H7 (cell line): ENCODE measurements around the gene CHCHD4. TPM values are rescaled to one million over a fixed set of nuclear protein-coding genes. Genes with fewer than 3 reads are reported as not detected.

Experiments used
- DNase-seq: peaks from one replicate; pipeline ENCODE4 v3.0.0; 2012
- H3K27me3 ChIP-seq: 2 replicates; pipeline ENCODE4 v1.6.0; 2011; ENCODE audit warnings: mild to moderate bottlenecking, low read length; ENCODE audit not compliant: control insufficient read depth, insufficient read depth
- H3K36me3 ChIP-seq: replicated peaks from 2 replicates; pipeline ENCODE4 v1.5.1; 2011; ENCODE audit warnings: low read length; ENCODE audit not compliant: control insufficient read depth, insufficient read depth
- H3K4me3 ChIP-seq: 2 replicates; pipeline ENCODE4 v1.5.1; 2011; ENCODE audit warnings: low read depth, mild to moderate bottlenecking, control low read depth, low read length, moderate library complexity; ENCODE audit not compliant: insufficient read depth
- total RNA-seq: library from RNA; depleted of rRNA; stranded (reverse); fragments of >200 nt; shearing (Covaris generic); gene quantifications from 2 replicates; pipeline ENCODE4 v1.2.3, GENCODE V29; 2014; rRNA removed

The CHCHD4 gene
- 53.1 and 53.8 TPM in 2 replicates for total RNA-seq

DNA sequence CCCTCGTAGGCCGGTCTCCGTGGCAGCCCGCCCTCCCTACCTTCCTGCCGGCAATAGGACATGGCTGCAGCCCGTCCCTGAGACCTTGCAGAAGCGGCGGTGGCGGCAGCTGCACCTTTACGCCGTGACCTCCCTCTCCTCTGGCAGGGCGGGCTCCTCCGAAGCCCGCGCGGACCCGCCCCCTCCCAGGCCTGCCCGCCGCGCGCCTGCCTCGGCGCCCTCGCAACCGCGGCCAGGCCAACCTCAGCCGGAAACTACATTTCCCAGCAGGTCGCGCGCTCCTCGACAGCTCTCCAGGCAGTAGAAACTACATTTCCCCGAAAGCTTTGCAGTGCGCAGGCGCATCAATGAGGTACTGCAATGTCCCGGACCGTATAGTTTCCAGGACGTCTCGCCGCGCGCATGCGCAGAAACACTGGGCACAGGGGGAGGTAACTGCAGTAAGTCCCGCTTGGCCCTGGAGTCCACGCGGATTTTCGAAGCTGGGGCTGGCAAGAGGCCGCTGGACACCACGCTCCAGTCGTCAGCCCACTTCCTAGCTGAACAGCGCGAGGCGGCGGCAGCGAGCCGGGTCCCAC, at the start of gene CHCHD4, which contains the start of gene TMEM43:
TSS of gene CHCHD4 (minus strand) at position 256 of the 578 bp plus-strand sequence. CDS start at position 62, 194 bp downstream.
TSS of gene TMEM43 (plus strand) at position 438 of the 578 bp plus-strand sequence. CDS start 142 bp downstream, outside the sequence.
- DNase-seq, result peak; percentile 98
- Histone ChIP-seq H3K27me3 (no peaks in the 10 kb centered on the region), H3K36me3 (peaks cover 3% of the 10 kb centered on the region; the same call in 1 of the 2 replicates), H3K4me3 (peak within 1 kb of the TSS; percentile 98)

DNA sequence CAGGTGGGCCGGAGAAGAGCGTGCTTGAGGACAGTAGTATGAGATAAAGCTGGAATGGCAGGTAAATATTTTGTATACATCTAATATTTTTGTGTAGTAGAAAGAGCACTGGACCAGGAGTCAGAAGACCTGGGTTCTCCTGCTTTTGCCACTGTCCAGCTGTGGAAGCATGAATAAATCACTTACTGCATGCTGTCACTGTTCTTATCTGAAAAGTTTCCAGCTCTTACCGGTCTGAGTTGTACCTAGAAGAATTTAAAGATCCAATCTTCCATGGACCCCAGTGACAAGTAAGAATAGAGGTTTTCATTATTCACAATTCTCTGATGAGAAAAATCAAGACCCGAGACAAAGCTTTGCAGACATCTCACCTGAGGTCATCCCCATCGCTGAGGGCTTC, 47.8 kb upstream of the CHCHD4 start:
- peaks cover 24% of the 10 kb centered on the region for H3K36me3 ChIP-seq
- H3K27me3 ChIP-seq, result no peaks in the 10 kb centered on the region
- no peak for DNase-seq
- no peak overlapping the region for H3K4me3 ChIP-seq

- DNase-seq, result no peak
- no peaks in the 10 kb centered on the region for H3K27me3 ChIP-seq
- peaks cover 35% of the 10 kb centered on the region for H3K36me3 ChIP-seq
- H3K4me3 ChIP-seq, result no peak overlapping the region
Measured at GRCh38 chr3:14170531-14171159, 46.0 kb upstream of the CHCHD4 start.

GRCh38 chr3:14169871-14170270, 45.2 kb upstream of the CHCHD4 start:
- Histone ChIP-seq H3K36me3 (peaks cover 41% of the 10 kb centered on the region), H3K4me3 (no peak overlapping the region), H3K27me3 (no peaks in the 10 kb centered on the region)
- no peak for DNase-seq

DNA sequence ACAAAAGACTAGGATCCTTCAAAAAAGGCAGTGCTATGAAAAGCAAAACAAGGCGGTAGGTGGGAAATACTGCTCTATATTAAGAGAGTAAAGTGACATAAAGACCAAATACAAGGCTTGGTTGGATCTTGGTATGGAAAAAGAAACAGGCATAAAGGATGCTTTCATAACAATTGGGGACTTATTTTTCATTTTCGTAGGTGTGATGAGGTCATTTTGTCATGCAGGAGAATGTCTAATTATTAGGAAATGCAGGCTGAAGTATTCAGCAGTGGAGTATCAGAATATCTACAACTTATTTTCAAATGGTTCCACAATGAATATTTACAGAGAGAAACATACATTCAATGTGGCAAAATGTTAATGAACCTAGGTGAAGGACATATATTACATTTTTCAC, 44.8 kb upstream of the CHCHD4 start:
- Histone ChIP-seq H3K4me3 (no peak overlapping the region), H3K27me3 (no peaks in the 10 kb centered on the region), H3K36me3 (peaks cover 45% of the 10 kb centered on the region)
- no peak for DNase-seq

DNA sequence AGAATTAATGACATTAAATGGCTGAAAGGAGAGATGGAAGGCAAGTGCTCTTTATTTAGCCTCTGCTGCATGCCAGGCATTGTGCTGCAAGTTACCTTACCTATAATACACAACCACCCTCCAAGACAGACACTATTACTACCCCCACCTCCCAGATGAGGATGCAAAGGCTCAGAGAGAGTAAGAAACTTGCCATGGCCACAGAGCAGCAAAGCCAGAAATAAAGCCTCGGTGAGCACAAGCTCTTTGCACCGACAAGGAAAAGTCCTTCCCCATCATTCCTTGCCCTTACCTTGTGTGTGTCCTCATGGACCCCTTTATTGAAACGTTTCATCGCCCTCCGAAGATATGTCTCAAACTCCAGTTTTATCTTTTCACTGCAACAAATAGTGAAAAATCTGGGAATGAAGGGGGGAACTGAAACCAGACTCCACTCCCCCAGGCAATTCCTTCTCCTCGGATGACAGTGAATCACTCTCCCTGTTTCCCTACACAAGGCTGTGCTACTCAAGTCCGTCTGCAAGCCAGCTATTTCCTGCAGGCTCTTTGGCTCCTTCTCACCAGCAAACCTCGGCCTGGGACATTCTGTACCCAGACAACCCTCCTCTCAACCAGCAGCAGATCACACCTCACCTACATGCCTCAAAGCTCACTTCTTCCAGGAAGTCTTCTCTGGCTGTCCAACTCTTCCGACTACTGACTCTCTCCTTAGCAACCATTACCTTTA, 42.4 kb upstream of the CHCHD4 start:
- H3K27me3 ChIP-seq, result no peaks in the 10 kb centered on the region
- peaks cover 53% of the 10 kb centered on the region for H3K36me3 ChIP-seq
- no peak overlapping the region for H3K4me3 ChIP-seq
- DNase-seq, result no peak

DNA sequence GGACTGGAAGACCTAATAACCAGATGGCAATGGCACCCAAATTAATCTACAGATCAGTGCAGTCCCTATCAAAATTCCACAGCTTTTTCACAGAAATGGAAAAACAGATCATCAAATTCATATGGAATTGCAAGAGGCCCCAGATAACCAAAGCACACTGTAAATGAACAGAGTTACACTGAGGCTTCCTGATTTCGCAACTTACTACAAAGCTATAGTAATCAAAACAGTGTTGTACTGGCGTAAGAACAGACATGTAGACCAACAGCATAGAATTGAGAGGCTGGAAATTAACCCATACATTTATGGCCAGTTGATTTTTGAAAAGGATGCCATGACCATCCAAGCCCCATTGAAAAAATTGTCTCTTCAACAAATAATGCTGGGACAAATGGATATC, 37.5 kb upstream of the CHCHD4 start:
- peaks cover 48% of the 10 kb centered on the region for H3K36me3 ChIP-seq
- H3K4me3 ChIP-seq, result no peak overlapping the region
- H3K27me3 ChIP-seq, result no peaks in the 10 kb centered on the region
- DNase-seq, result no peak

DNA sequence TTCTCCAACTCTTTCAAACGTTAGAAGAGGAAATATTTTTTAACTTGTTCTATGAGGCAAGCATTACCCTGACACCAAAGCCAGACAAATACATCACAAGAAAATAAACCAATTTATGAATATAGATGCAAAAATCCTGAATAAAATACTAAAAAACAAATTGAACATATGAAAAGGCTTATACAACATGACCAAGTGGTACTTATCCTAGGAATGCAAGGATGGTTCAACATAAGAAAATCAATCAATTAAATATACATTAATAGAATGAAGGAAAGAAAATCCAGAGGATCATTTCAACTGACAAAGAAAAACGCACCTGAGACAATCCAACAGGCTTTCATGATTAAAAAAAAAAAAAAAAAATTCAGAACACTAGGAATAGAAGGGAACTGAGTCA, 36.6 kb upstream of the CHCHD4 start:
- Histone ChIP-seq H3K4me3 (no peak overlapping the region), H3K36me3 (peaks cover 44% of the 10 kb centered on the region), H3K27me3 (no peaks in the 10 kb centered on the region)
- no peak for DNase-seq

GRCh38 chr3:14159426-14159825, 34.8 kb upstream of the CHCHD4 start:
- Histone ChIP-seq H3K27me3 (no peaks in the 10 kb centered on the region), H3K36me3 (peaks cover 36% of the 10 kb centered on the region), H3K4me3 (no peak overlapping the region)
- no peak for DNase-seq

- Histone ChIP-seq H3K4me3 (no peak overlapping the region), H3K36me3 (peaks cover 31% of the 10 kb centered on the region)
- no peak for DNase-seq
Measured at GRCh38 chr3:14158370-14158769, 33.7 kb upstream of the CHCHD4 start.

GRCh38 chr3:14157951-14158350, 33.3 kb upstream of the CHCHD4 start:
- Histone ChIP-seq H3K27me3 (no peaks in the 10 kb centered on the region), H3K4me3 (no peak overlapping the region), H3K36me3 (peaks cover 30% of the 10 kb centered on the region)
- no peak for DNase-seq

More at GRCh38 chr3:14158370-14158769, 33.7 kb upstream of the CHCHD4 start:
- no peaks in the 10 kb centered on the region for H3K27me3 ChIP-seq

DNA sequence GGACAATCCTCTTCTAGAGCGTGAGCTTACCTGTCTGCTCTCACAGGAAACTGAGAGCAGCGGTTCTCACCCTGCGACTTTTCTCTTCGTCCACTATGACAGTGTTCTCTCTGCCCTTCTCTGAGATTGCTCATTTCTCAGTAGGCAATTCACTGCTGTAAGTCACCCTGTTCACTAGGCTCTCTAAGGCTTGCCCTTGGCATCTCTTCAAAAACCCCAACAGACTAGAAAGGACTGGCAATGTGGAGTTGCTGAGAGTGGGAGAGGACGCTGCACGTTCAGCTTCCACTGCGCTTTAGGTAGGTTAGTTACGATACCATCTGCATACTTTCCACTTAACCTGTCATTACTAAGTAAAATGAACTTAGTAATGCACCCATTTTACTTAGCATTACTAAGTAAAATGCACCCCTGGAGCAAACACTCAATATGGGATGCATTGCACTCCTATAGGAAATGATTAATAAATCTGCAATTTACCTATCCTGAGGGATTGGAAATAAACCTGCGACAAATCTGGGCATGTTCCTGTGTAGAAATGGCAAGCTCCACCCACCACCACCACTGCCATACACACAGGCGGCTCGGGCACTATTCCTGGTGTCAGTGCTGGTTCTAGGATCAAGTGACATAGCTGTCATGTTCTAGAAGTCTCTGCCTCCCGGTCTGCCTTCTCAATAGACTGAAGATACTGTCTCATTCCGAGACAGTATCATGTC, 32.3 kb upstream of the CHCHD4 start:
- DNase-seq, result no peak
- no peak overlapping the region for H3K4me3 ChIP-seq
- peaks cover 28% of the 10 kb centered on the region for H3K36me3 ChIP-seq
- H3K27me3 ChIP-seq, result no peaks in the 10 kb centered on the region

DNA sequence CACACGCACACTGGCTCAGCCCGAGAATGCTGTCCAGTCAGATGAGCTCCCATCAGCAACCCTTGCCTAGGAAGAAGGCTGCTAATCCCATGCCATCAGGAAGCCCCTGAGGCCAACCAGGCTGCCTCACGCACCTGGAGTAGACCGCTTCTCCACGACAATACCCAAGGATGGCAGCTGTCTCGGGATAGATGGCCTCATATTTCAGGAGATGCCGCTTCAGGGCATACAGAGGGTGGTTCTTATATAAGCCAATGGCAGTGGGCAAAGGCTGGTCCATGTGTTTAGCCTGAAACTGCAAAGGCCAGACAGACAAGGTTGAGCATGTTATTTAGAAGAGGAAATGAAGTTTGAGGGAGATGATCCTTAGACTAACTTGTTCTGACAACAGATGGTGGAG, 31.5 kb upstream of the CHCHD4 start:
- H3K4me3 ChIP-seq, result no peak overlapping the region
- H3K36me3 ChIP-seq, result peaks cover 28% of the 10 kb centered on the region
- no peak for DNase-seq
- no peaks in the 10 kb centered on the region for H3K27me3 ChIP-seq

GRCh38 chr3:14154895-14155440, 30.3 kb upstream of the CHCHD4 start:
- Histone ChIP-seq H3K27me3 (no peaks in the 10 kb centered on the region), H3K4me3 (no peak overlapping the region), H3K36me3 (peaks cover 26% of the 10 kb centered on the region)
- peak; percentile 22 for DNase-seq
